AG20443 (cell line): ENCODE results near the gene FSTL1.
A peak's percentile ranks its signal among the peaks of the same experiment; 100 is the strongest.
"Not testable (repeated sequence)": the region's sequence is repeated elsewhere in the genome, so short reads cannot be mapped to it uniquely, and the experiment has no call there.

Source experiments
- DNase-seq: peaks from one replicate; pipeline ENCODE4 v3.0.0; 2012; ENCODE audit warnings: low spot score, mixed read lengths

Gene FSTL1

GRCh38 chr3:120418446-120418845 is 32.3 kb downstream of the FSTL1 start:
- no peak for DNase-seq

- DNase-seq: peak; percentile 95
Measured at GRCh38 chr3:120417272-120417911, 33.4 kb downstream of the FSTL1 start.

- DNase-seq: no peak
Measured at GRCh38 chr3:120416868-120417267, 33.9 kb downstream of the FSTL1 start.

GRCh38 chr3:120415756-120416155 is 35.0 kb downstream of the FSTL1 start:
- DNase-seq: no peak

- no peak for DNase-seq
Measured at GRCh38 chr3:120410541-120410940, 40.3 kb downstream of the FSTL1 start.

- DNase-seq: no peak
Measured at GRCh38 chr3:120410116-120410515, 40.7 kb downstream of the FSTL1 start.

- DNase-seq: no peak
Measured at GRCh38 chr3:120407508-120408287, 43.1 kb downstream of the FSTL1 start.

- no peak for DNase-seq
Measured at GRCh38 chr3:120404876-120405275, 45.9 kb downstream of the FSTL1 start.

- DNase-seq: no peak
Measured at GRCh38 chr3:120402257-120402656, 48.5 kb downstream of the FSTL1 start.

GRCh38 chr3:120399372-120399771 is 51.4 kb downstream of the FSTL1 start:
- DNase-seq: no peak

- no peak for DNase-seq
Measured at GRCh38 chr3:120396469-120396868, 54.3 kb downstream of the FSTL1 start.

- no peak for DNase-seq
Measured at GRCh38 chr3:120394347-120394746, 56.4 kb downstream of the FSTL1 start.

- DNase-seq: no peak
Measured at GRCh38 chr3:120393761-120394160, 57.0 kb downstream of the FSTL1 start.

- DNase-seq: no peak
Measured at GRCh38 chr3:120393243-120393642, 57.5 kb downstream of the FSTL1 start.

- DNase-seq: no peak
Measured at GRCh38 chr3:120382941-120383447, 67.8 kb downstream of the FSTL1 start.

GRCh38 chr3:120381503-120381902 is 69.3 kb downstream of the FSTL1 start:
- no peak for DNase-seq

- DNase-seq: not testable (repeated sequence)
Measured at GRCh38 chr3:120377948-120378347, 72.8 kb downstream of the FSTL1 start.

- DNase-seq: no peak
Measured at GRCh38 chr3:120370463-120370862, 80.3 kb downstream of the FSTL1 start.

- no peak for DNase-seq
Measured at GRCh38 chr3:120369037-120369467, 81.7 kb downstream of the FSTL1 start.

GRCh38 chr3:120368172-120368571 is 82.6 kb downstream of the FSTL1 start:
- DNase-seq: no peak

GRCh38 chr3:120364821-120365220 is 86.0 kb downstream of the FSTL1 start:
- peak; percentile 56 for DNase-seq

GRCh38 chr3:120364101-120364500 is 86.7 kb downstream of the FSTL1 start:
- DNase-seq: no peak

GRCh38 chr3:120357807-120358206 is 93.0 kb downstream of the FSTL1 start:
- DNase-seq: no peak
